GM13977 (cell line): ENCODE results near the gene AKT2.

Experiments
- DNase-seq: peaks from one replicate; pipeline ENCODE4 v3.0.0; 2012; ENCODE audit warnings: low spot score
- in situ Hi-C: fragments of 300-500 bp; cut with MboI; formaldehyde crosslinking; loops from one replicate; pipeline ENCODE4 v1.12.0; 2022; ENCODE audit warnings: low sequenced_read_pairs, low pct_unique_long_range_greater_than_20kb, mixed read lengths, inconsistent platforms; ENCODE audit not compliant: unreplicated experiment
- TF ChIP-seq, protein P1 (sequence below): IDR thresholded peaks from 2 replicates; pipeline ENCODE4 v1.5.1; 2012; ENCODE audit warnings: mild to moderate bottlenecking, control low read depth; ENCODE audit not compliant: insufficient read depth; ENCODE audit errors: extremely low read depth, missing control alignments

Gene AKT2

GRCh38 chr19:40267601-40267997, 17.5 kb downstream of the AKT2 start:
- in situ Hi-C loops: no loop called here
- TF ChIP-seq, protein P1, sequence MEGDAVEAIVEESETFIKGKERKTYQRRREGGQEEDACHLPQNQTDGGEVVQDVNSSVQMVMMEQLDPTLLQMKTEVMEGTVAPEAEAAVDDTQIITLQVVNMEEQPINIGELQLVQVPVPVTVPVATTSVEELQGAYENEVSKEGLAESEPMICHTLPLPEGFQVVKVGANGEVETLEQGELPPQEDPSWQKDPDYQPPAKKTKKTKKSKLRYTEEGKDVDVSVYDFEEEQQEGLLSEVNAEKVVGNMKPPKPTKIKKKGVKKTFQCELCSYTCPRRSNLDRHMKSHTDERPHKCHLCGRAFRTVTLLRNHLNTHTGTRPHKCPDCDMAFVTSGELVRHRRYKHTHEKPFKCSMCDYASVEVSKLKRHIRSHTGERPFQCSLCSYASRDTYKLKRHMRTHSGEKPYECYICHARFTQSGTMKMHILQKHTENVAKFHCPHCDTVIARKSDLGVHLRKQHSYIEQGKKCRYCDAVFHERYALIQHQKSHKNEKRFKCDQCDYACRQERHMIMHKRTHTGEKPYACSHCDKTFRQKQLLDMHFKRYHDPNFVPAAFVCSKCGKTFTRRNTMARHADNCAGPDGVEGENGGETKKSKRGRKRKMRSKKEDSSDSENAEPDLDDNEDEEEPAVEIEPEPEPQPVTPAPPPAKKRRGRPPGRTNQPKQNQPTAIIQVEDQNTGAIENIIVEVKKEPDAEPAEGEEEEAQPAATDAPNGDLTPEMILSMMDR: no peak
- DNase-seq: no peak

DNA sequence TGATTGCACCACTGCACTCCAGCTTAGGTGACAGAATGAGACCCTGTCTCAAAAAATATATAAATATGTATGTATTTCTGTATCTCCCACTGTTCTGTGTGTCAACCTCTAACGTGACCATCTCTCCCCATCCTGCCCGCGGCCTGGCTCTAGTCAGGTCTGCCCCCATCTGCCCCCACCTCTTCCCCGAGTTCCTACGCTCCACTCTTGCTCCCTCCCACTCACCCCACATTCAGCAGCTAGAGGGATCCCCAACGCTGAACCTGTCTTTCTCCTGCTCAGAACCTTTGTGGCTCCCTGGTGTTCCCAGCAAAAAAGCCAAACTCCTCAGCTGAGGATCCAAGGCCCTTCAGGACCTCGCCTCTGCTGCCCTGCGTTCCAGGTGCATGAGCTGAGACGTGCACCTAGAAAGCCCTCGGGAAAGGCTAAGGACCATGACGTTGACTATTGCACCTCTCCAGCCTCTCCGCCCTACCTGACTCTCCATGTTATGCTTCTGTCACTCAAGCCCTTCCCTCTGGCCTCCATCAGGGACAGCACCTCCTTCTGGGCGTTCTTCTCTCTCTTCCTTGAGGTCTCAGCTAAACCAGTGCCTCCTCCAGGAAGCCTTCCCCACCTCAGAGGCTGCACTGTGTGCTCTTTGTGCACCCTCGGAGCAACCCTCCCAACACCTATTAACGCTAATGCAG, 18.1 kb downstream of the AKT2 start:
- in situ Hi-C loops: no loop called here
- TF ChIP-seq, protein P1: no peak
- no peak for DNase-seq

DNA sequence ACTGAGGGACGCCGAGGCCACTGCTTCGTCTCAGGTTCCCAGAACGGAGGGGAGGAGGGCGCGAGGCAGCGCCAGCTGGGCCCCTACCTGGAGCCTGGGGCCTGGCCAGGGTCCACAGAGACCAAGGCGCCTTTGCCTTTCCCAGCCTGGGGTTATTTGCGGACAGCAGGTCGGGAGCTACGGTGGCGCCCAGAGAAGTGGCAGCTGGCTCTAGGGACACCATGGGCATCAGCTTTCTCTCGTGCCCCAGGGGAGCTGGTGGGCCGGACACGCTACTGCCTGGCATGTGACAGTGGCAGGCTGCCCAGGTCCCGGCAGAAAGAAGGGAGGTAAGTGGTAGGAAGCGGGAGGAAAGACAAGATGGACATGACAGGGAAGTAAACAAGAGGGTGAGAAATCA, 19.0 kb downstream of the AKT2 start:
- no peak for DNase-seq
- in situ Hi-C loops: no loop called here
- TF ChIP-seq, protein P1: no peak

GRCh38 chr19:40265763-40266099, 19.4 kb downstream of the AKT2 start:
- no peak for DNase-seq
- in situ Hi-C loops: no loop called here
- TF ChIP-seq, protein P1: no peak

DNA sequence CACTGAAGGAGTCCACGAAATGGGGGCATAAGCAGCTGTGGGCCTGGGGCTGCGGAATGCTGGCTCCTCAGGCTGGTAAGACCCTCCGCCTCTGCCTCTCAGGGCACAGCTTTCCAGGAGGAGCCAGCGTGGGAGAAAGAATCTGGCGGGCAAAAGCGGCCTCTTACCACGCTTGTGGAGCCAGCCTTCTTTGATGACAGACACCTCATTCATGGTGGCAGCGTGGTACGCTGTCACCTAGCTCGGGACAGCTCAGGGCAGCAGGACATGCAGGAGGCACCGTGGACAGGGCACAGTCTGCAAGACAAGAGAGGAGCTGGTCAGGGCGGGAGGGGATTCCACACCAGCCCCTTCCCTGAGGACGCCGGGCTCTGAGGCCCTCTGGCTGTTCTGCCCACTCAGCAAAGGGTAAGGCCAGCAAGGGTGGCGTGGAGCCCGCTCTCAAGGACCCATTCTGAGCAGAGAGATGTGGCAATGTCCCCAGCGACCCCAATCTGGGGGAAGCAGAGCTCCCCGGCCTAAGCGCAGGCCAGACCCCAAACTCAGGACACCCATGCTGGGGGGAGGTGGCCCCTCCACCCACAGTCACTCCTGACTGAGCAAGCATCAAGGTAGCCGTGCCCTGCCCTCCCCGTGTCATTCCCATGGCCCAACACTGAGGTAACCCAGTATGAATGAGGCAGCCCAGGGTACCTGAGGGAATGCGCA, 19.9 kb downstream of the AKT2 start:
- DNase-seq: no peak
- in situ Hi-C loops: no loop called here
- TF ChIP-seq, protein P1: no peak

- in situ Hi-C loops: no loop called here
- DNase-seq: no peak
- TF ChIP-seq, protein P1: no peak
Observed at GRCh38 chr19:40264314-40265054, 20.7 kb downstream of the AKT2 start.
